Measurements from ENCODE around the gene PACSIN3.

Gene PACSIN3

DNA sequence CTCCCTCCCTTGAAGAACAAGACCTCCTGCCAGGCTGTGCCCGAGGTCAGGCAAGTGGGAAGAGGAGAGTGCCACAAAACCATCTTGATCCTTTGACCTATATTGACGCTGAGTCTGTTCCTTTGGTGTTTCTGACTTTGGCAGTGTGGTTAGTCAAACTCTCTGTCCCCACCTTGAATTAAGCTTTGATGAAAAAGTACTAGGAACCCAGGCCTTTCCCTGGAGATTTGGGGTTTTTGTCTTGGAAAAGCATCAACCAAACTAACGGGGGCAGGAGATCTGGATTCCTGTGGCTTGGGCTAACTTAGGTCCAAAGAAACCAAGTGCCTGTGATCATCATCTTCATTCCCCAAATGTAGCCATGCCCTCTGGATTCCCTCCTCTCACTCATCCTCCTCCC lies 49.9 kb downstream of the PACSIN3 start:
- Histone ChIP-seq H3K27ac (no peak overlapping the region), H3K4me3 (no peak overlapping the region)

DNA sequence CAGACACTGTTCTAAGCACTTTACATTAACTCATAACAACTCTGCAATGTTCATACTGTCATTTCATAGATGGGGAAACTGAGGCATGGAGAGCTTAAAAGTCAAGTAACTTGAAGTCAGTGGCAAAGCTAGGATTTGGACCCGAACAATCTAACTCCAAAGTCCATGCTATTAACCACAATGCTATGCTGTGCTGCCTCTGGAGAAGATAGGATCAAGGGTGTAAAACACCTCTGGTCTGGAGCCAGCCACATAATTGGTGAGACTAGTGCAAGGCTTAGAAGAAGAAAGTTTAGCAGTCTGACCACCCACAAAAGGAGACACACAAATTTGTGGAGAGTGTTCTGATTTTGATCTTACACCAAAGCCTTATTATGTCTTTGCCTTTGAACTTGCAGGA lies 53.3 kb downstream of the PACSIN3 start:
- Histone ChIP-seq H3K4me3 (no peak overlapping the region), H3K27ac (no peak overlapping the region)

GRCh38 chr11:47132490-47132889 lies 53.7 kb downstream of the PACSIN3 start:
- H3K4me3 ChIP-seq: no peak overlapping the region
- no peak overlapping the region for H3K27ac ChIP-seq

- no peak overlapping the region for H3K27ac ChIP-seq
These were observed 55.1 kb downstream of the PACSIN3 start for GRCh38 chr11:47131136-47131535.

DNA sequence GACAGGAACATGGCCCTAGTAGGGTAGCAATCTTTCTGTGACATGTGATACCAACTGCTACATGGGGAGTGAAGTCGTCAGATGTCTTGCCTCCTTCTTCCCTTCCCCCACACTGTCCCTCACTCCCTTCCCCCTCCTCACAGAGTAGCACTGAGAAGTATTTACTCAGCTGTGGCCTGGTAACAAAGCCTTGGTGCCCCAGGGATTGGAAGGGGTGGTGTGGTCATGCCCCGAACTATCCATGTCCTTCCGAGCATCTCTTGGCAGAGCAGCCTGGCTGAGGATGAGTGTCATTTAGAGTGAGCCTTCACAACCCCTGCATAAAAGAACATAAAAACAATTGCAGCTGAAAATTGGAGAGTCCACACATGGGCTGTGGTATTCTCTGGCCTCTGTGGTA lies 55.7 kb downstream of the PACSIN3 start:
- Histone ChIP-seq H3K27ac (no peak overlapping the region), H3K4me3 (no peak overlapping the region)

More at GRCh38 chr11:47131136-47131535, 55.1 kb downstream of the PACSIN3 start:
- H3K4me3 ChIP-seq: no peak overlapping the region
